ENCODE data around the gene SRP9.

GRCh38 chr1:225815526-225816178 lies 38.0 kb downstream of the SRP9 start:
- no peak for TF ChIP-seq CTCF (IDR thresholded peaks at IDR 0.05 in 8 of 11, conservative IDR thresholded peaks at IDR 0.05 in 3 of 11)
- TF ChIP-seq POLR2A (IDR thresholded peaks at IDR 0.05): no peak
- TF ChIP-seq POLR2AphosphoS5 (IDR thresholded peaks at IDR 0.05): no peak

Data from spleen (tissue), 7 donors.